Neutrophil (primary cell): Measurements from ENCODE around the gene DUSP16.
A peak's percentile ranks its signal among the peaks of the same experiment; 100 is the strongest.

Source experiments
- H3K27ac ChIP-seq: fragments of 200-600 bp; sonication (generic); 2 replicates; pipeline ENCODE4 v1.5.1; 2016; ENCODE audit warnings: mild to moderate bottlenecking, moderate library complexity
- H3K27me3 ChIP-seq: fragments of 200-600 bp; sonication (generic); 2 replicates; pipeline ENCODE4 v1.6.0; 2016; ENCODE audit warnings: mild to moderate bottlenecking
- H3K36me3 ChIP-seq: fragments of 200-600 bp; sonication (generic); 2 replicates; pipeline ENCODE4 v1.5.1; 2017
- H3K4me1 ChIP-seq, 2 experiments: fragments of 200-600 bp in 1 of 2; sonication (generic) in 1 of 2; 1 replicate in 1 of 2; 2 replicates in 1 of 2; pipeline versions ENCODE4 v1.5.1 to v1.6.1; 2013 to 2016; ENCODE audit warnings: low read depth in 1 of 2, low read length in 1 of 2, mild to moderate bottlenecking in 1 of 2, moderate library complexity in 1 of 2; ENCODE audit not compliant: control insufficient read depth in 1 of 2, insufficient read depth in 1 of 2
- H3K4me3 ChIP-seq, 2 experiments: fragments of 200-600 bp in 1 of 2; sonication (generic) in 1 of 2; 1 replicate in 1 of 2; 2 replicates in 1 of 2; pipeline ENCODE4 v1.5.1; 2013 to 2016; ENCODE audit warnings: low read depth in 1 of 2, low read length in 1 of 2, mild to moderate bottlenecking in 1 of 2, moderate library complexity in 1 of 2
- H3K9me3 ChIP-seq: fragments of 200-600 bp; sonication (generic); 2 replicates; pipeline ENCODE4 v1.5.1; 2016
- CTCF ChIP-seq: fragments of 200-600 bp; sonication (generic); IDR thresholded peaks from 2 replicates; pipeline ENCODE4 v1.5.1; 2016; ENCODE audit warnings: antibody characterized with exemption

Gene DUSP16

GRCh38 chr12:12587878-12588277 lies 25.2 kb upstream of the DUSP16 start:
- Histone ChIP-seq H3K9me3 (no peaks in the 10 kb centered on the region), H3K36me3 (no peaks in the 10 kb centered on the region), H3K4me1 (peaks cover 33 to 44% of the 10 kb centered on the region in 2 experiments), H3K4me3 (no peak overlapping the region), H3K27me3 (no peaks in the 10 kb centered on the region), H3K27ac (no peak overlapping the region)
- no peak for TF ChIP-seq CTCF

DNA sequence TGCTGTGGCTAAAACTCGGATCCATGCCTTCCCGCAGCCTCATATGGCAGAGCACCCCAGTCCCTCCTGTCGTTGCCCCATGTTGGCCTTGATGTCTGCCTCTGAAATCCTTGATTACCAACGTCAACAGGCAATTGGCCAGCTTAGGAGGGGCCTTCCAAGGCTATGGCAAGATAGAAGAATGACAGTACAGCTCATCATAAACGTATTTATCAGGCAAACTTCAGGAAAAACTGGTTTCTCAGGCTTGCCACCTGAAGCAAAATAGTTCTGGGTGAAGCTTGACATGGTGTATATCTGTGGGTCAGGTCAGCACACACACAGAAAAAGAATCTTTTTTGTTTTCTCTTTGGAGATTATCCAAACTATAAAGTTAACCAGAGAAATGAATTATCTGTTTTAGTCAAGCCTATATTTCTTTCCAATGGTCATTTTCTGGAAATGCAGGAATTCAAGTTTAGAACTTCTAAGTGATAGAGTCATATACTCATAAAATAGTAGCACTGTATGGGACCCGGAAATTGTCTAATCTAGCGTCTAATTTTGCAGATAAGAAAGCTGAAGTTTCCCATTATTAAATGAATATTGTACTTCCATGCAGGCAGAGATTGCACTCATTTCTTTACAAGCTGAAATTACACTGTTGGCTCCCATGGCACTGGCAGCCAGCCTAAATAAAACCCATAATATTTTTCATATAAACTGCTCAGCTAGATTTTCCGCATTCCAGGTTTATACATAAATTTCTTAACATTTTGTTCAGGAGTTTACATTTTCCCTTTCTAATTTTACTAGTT lies 24.4 kb upstream of the DUSP16 start:
- Histone ChIP-seq H3K9me3 (no peaks in the 10 kb centered on the region), H3K4me1 (peaks cover 41 to 49% of the 10 kb centered on the region in 2 experiments), H3K36me3 (no peaks in the 10 kb centered on the region), H3K27ac (no peak overlapping the region), H3K27me3 (no peaks in the 10 kb centered on the region), H3K4me3 (no peak overlapping the region)
- no peak for TF ChIP-seq CTCF

GRCh38 chr12:12585115-12585863 lies 22.6 kb upstream of the DUSP16 start:
- no peak for TF ChIP-seq CTCF
- Histone ChIP-seq H3K27me3 (no peaks in the 10 kb centered on the region), H3K9me3 (no peaks in the 10 kb centered on the region), H3K4me1 (peaks cover 45 to 50% of the 10 kb centered on the region in 2 experiments), H3K4me3 (no peak overlapping the region), H3K36me3 (no peaks in the 10 kb centered on the region), H3K27ac (peak overlapping the region; percentile 30)

DNA sequence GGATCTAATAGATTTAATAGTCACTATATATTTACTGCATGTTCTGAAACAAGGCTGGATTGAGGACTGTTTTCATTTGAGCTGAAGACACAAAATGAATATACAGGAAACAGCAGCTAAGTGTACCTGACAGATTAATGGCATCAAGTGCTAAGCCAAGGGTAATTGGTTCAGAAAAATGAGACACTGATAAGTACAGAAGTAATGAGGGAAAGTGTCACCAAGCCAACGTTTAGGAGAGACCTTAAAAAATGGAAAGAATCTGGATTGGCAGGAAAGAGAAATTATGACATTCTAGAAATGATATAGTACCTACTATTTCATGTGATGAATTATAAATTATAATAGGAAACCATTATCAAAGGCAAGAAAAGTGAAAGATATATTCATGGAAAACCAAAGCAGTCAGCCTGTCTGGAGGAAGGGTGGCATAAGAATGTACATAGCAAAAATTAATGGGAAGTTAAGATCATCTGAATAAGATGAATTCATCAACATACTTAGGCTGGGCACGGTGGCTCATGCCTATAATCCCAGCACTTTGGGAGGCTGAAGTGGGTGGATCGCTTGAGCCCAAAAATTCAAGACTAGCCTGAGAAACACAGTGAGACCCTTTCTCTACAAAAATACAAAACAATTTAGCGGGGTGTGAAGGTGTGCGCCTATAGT lies 21.0 kb upstream of the DUSP16 start:
- H3K4me1 ChIP-seq = peaks cover 45 to 47% of the 10 kb centered on the region in 2 experiments
- no peak for TF ChIP-seq CTCF
- H3K4me3 ChIP-seq = no peak overlapping the region
- no peaks in the 10 kb centered on the region for H3K36me3 ChIP-seq
- H3K27me3 ChIP-seq = no peaks in the 10 kb centered on the region
- peak overlapping the region; percentile 85 for H3K27ac ChIP-seq
- no peaks in the 10 kb centered on the region for H3K9me3 ChIP-seq

- H3K9me3 ChIP-seq = no peaks in the 10 kb centered on the region
- H3K4me3 ChIP-seq = peak overlapping the region in 1 of 2 experiments; percentile 3
- TF ChIP-seq CTCF = no peak
- no peaks in the 10 kb centered on the region for H3K27me3 ChIP-seq
- H3K27ac ChIP-seq = peak overlapping the region; percentile 85
- no peaks in the 10 kb centered on the region for H3K36me3 ChIP-seq
- peaks cover 45 to 47% of the 10 kb centered on the region in 2 experiments for H3K4me1 ChIP-seq
Observed at GRCh38 chr12:12582895-12583303, 20.2 kb upstream of the DUSP16 start.
